GM23338 (cell line): ENCODE results near the gene ERLEC1. TPM values are rescaled to one million over a fixed set of nuclear protein-coding genes. Genes with fewer than 3 reads are reported as not detected.

Experiments
- ATAC-seq: fragments of 200-7000 bp; cut with Tn5 transposase; 3 replicates; pipeline ENCODE4 v1.9.1; 2020
- DNase-seq: peaks from one replicate; pipeline ENCODE4 v3.0.0-alpha.2; 2015; ENCODE audit warnings: low spot score
- H2AFZ ChIP-seq: fragments of 200-600 bp; sonication (generic); 2 replicates; pipeline ENCODE4 v1.8.0; 2016; ENCODE audit warnings: antibody characterized with exemption, mild to moderate bottlenecking, moderate library complexity
- H3F3A ChIP-seq: fragments of 200-600 bp; sonication (generic); replicated peaks from 2 replicates; pipeline ENCODE4 v1.8.0; 2017; ENCODE audit warnings: antibody characterized with exemption, mixed run types, low read depth
- H3K27ac ChIP-seq: fragments of 200-600 bp; sonication (generic); 2 replicates; pipeline ENCODE4 v1.6.1; 2016; ENCODE audit warnings: low read depth
- H3K27me3 ChIP-seq: fragments of 200-600 bp; sonication (generic); 2 replicates; pipeline ENCODE4 v1.8.0; 2016; ENCODE audit warnings: mild to moderate bottlenecking, mixed run types, moderate library complexity; ENCODE audit not compliant: insufficient read depth
- H3K36me3 ChIP-seq: fragments of 200-600 bp; sonication (generic); 2 replicates; pipeline ENCODE4 v1.8.0; 2016; ENCODE audit warnings: mild to moderate bottlenecking; ENCODE audit not compliant: insufficient read depth
- H3K4me1 ChIP-seq: fragments of 200-600 bp; sonication (generic); 2 replicates; pipeline ENCODE4 v1.8.0; 2016; ENCODE audit warnings: mild to moderate bottlenecking, moderate library complexity; ENCODE audit not compliant: insufficient read depth
- H3K4me2 ChIP-seq: fragments of 200-600 bp; sonication (generic); 2 replicates; pipeline ENCODE4 v1.7.1; 2017; ENCODE audit warnings: mixed run types
- H3K4me3 ChIP-seq: fragments of 200-600 bp; sonication (generic); 2 replicates; pipeline ENCODE4 v1.6.1; 2016; ENCODE audit warnings: mixed run types
- H3K79me2 ChIP-seq: fragments of 200-600 bp; sonication (generic); replicated peaks from 2 replicates; pipeline ENCODE4 v1.8.0; 2017; ENCODE audit warnings: mild to moderate bottlenecking; ENCODE audit not compliant: insufficient read depth
- H3K9me2 ChIP-seq: fragments of 200-600 bp; sonication (generic); 2 replicates; pipeline ENCODE4 v1.8.0; 2017; ENCODE audit not compliant: insufficient read depth
- H4K20me1 ChIP-seq: fragments of 200-600 bp; sonication (generic); replicated peaks from 2 replicates; pipeline ENCODE4 v1.8.0; 2017; ENCODE audit warnings: mild to moderate bottlenecking; ENCODE audit not compliant: insufficient read depth
- H3K27ac Mint-ChIP-seq: 2 replicates; pipeline ENCODE4 v1.8.0; 2020; ENCODE audit warnings: inconsistent platforms, mild to moderate bottlenecking, moderate library complexity, mixed read lengths
- H3K27me3 Mint-ChIP-seq: 3 replicates; pipeline ENCODE4 v1.8.0; 2022; ENCODE audit warnings: low read depth, mild to moderate bottlenecking, moderate library complexity, mixed read lengths, inconsistent platforms; ENCODE audit not compliant: insufficient read depth, poor library complexity
- H3K36me3 Mint-ChIP-seq: 3 replicates; pipeline ENCODE4 v1.8.0; 2021; ENCODE audit warnings: low read depth, mild to moderate bottlenecking, inconsistent platforms, moderate library complexity, mixed read lengths
- H3K4me1 Mint-ChIP-seq: 3 replicates; pipeline ENCODE4 v1.8.0; 2020; ENCODE audit warnings: mild to moderate bottlenecking, inconsistent platforms, mixed read lengths
- H3K4me3 Mint-ChIP-seq: 3 replicates; pipeline ENCODE4 v1.8.0; 2021; ENCODE audit warnings: moderate library complexity, mild to moderate bottlenecking, inconsistent platforms, mixed read lengths
- H3K9me3 Mint-ChIP-seq: 3 replicates; pipeline ENCODE4 v1.8.0; 2020; ENCODE audit warnings: moderate library complexity, mild to moderate bottlenecking, inconsistent platforms, mixed read lengths
- CTCF ChIP-seq, 2 experiments: fragments of 200-600 bp in 1 of 2; sonication (generic) in 1 of 2; conservative IDR thresholded peaks; 2 replicates each; pipeline versions ENCODE4 v1.5.1 to v1.6.1; 2016 to 2017; ENCODE audit warnings: antibody characterized with exemption in 2 of 2, low read depth in 2 of 2, mild to moderate bottlenecking in 2 of 2, moderate library complexity in 1 of 2
- ETS1 ChIP-seq: IDR thresholded peaks from 2 replicates; pipeline ENCODE4 v1.6.1; 2016; ENCODE audit warnings: antibody characterized with exemption
- EZH2 ChIP-seq: fragments of 200-600 bp; sonication (generic); IDR thresholded peaks from one replicate; pipeline ENCODE4 v1.8.0; 2017; ENCODE audit warnings: antibody characterized with exemption, mild to moderate bottlenecking, low read depth; ENCODE audit not compliant: unreplicated experiment
- EZH2phosphoT487 ChIP-seq: fragments of 200-600 bp; sonication (generic); IDR thresholded peaks from one replicate; pipeline ENCODE4 v1.8.1; 2018; ENCODE audit warnings: antibody characterized with exemption; ENCODE audit not compliant: unreplicated experiment
- JUNB ChIP-seq: IDR thresholded peaks from one replicate; pipeline ENCODE4 v1.6.1; 2016; ENCODE audit warnings: antibody characterized with exemption; ENCODE audit not compliant: unreplicated experiment
- POLR2AphosphoS5 ChIP-seq: IDR thresholded peaks from 2 replicates; pipeline ENCODE4 v1.6.1; 2016; ENCODE audit warnings: antibody characterized with exemption, low read depth
- REST ChIP-seq: IDR thresholded peaks from one replicate; pipeline ENCODE4 v1.6.1; 2018; ENCODE audit warnings: antibody characterized with exemption; ENCODE audit not compliant: unreplicated experiment
- STAT1 ChIP-seq: IDR thresholded peaks from one replicate; pipeline ENCODE4 v1.6.1; 2016; ENCODE audit warnings: antibody characterized with exemption; ENCODE audit not compliant: unreplicated experiment
- ZNF114 ChIP-seq: fragments of 250-450 bp; sonication (Bioruptor Pico); IDR thresholded peaks from 2 replicates; pipeline ENCODE4 v1.5.0; 2020; ENCODE audit warnings: mild to moderate bottlenecking, moderate library complexity
- polyA plus RNA-seq: library from polyadenylated mRNA; unstranded; fragments of >200 nt; fragmentation: Nextera tagmentation; extraction: Ambion mirVana; gene quantifications from 2 replicates; pipeline ENCODE4 v1.2.1, GENCODE V29; 2016
- total RNA-seq: library from RNA; depleted of rRNA; stranded (reverse); fragments of >200 nt; shearing (Covaris generic); gene quantifications from 2 replicates; pipeline ENCODE4 v1.2.3, GENCODE V29; 2014
- TF ChIP-seq, protein P1 (sequence below): fragments of 250-450 bp; sonication (Bioruptor Pico); IDR thresholded peaks from 2 replicates; pipeline ENCODE4 v1.5.0; 2020; ENCODE audit warnings: mild to moderate bottlenecking, moderate library complexity

ERLEC1 gene
- total and polyA plus RNA-seq, 2 experiments from 2014 or later: 35.0 to 41.2 TPM

DNA sequence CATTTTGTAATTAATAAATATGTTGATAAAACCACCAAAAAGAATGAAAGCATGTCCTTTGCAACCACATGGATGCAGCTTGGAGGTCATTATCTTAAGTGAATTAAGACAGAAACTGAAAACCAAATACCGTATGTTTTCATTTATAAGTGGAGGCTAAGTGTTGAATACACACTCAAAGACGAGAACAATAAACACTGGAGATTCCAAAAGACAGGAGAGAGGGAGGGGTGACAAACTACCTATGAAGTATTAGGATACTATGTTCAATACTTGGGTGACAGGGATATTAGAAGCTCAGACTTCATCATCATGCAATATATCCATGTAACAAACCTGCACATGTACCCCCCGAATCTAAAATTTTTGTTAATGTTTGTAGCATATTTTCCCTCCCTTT, 7.0 kb downstream of the ERLEC1 start:
- no peak overlapping the region for H3K4me2 ChIP-seq
- H3K36me3 Mint-ChIP-seq: peaks cover 12% of the 10 kb centered on the region; the same call in 2 of the 3 replicates
- H3K4me3 Mint-ChIP-seq: no peak overlapping the region

More for the DNA sequence above, 7.0 kb downstream of the ERLEC1 start:
- no peaks in the 10 kb centered on the region for H3K36me3 ChIP-seq
- DNase-seq: no peak
- H3K4me3 ChIP-seq: no peak overlapping the region
- H2AFZ ChIP-seq: no peak overlapping the region
- no peaks in the 10 kb centered on the region for H3F3A ChIP-seq
- Mint-ChIP-seq H3K27ac (no peak overlapping the region), H3K9me3 (no peaks in the 10 kb centered on the region), H3K27me3 (no peaks in the 10 kb centered on the region), H3K4me1 (no peaks in the 10 kb centered on the region)
- TF ChIP-seq JUNB: no peak
- TF ChIP-seq ETS1: no peak
- no peak for TF ChIP-seq ZNF114
- TF ChIP-seq POLR2AphosphoS5: no peak
- TF ChIP-seq, protein P1, sequence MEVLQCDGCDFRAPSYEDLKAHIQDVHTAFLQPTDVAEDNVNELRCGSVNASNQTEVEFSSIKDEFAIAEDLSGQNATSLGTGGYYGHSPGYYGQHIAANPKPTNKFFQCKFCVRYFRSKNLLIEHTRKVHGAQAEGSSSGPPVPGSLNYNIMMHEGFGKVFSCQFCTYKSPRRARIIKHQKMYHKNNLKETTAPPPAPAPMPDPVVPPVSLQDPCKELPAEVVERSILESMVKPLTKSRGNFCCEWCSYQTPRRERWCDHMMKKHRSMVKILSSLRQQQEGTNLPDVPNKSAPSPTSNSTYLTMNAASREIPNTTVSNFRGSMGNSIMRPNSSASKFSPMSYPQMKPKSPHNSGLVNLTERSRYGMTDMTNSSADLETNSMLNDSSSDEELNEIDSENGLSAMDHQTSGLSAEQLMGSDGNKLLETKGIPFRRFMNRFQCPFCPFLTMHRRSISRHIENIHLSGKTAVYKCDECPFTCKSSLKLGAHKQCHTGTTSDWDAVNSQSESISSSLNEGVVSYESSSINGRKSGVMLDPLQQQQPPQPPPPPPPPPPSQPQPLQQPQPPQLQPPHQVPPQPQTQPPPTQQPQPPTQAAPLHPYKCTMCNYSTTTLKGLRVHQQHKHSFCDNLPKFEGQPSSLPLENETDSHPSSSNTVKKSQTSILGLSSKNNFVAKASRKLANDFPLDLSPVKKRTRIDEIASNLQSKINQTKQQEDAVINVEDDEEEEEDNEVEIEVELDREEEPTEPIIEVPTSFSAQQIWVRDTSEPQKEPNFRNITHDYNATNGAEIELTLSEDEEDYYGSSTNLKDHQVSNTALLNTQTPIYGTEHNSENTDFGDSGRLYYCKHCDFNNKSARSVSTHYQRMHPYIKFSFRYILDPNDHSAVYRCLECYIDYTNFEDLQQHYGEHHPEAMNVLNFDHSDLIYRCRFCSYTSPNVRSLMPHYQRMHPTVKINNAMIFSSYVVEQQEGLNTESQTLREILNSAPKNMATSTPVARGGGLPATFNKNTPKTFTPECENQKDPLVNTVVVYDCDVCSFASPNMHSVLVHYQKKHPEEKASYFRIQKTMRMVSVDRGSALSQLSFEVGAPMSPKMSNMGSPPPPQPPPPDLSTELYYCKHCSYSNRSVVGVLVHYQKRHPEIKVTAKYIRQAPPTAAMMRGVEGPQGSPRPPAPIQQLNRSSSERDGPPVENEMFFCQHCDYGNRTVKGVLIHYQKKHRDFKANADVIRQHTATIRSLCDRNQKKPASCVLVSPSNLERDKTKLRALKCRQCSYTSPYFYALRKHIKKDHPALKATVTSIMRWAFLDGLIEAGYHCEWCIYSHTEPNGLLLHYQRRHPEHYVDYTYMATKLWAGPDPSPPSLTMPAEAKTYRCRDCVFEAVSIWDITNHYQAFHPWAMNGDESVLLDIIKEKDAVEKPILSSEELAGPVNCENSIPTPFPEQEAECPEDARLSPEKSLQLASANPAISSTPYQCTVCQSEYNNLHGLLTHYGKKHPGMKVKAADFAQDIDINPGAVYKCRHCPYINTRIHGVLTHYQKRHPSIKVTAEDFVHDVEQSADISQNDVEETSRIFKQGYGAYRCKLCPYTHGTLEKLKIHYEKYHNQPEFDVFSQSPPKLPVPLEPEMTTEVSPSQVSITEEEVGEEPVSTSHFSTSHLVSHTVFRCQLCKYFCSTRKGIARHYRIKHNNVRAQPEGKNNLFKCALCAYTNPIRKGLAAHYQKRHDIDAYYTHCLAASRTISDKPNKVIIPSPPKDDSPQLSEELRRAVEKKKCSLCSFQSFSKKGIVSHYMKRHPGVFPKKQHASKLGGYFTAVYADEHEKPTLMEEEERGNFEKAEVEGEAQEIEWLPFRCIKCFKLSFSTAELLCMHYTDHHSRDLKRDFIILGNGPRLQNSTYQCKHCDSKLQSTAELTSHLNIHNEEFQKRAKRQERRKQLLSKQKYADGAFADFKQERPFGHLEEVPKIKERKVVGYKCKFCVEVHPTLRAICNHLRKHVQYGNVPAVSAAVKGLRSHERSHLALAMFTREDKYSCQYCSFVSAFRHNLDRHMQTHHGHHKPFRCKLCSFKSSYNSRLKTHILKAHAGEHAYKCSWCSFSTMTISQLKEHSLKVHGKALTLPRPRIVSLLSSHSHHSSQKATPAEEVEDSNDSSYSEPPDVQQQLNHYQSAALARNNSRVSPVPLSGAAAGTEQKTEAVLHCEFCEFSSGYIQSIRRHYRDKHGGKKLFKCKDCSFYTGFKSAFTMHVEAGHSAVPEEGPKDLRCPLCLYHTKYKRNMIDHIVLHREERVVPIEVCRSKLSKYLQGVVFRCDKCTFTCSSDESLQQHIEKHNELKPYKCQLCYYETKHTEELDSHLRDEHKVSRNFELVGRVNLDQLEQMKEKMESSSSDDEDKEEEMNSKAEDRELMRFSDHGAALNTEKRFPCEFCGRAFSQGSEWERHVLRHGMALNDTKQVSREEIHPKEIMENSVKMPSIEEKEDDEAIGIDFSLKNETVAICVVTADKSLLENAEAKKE (CRISPR knock-in tag): no peak
- no peak for TF ChIP-seq REST
- no peak for TF ChIP-seq STAT1
- no peak for TF ChIP-seq EZH2
- TF ChIP-seq EZH2phosphoT487: no peak
- TF ChIP-seq CTCF (conservative IDR thresholded peaks at IDR 0.05; ENCODE audit: low read depth in 2 of 2): no peak
- no peaks in the 10 kb centered on the region for H3K9me2 ChIP-seq
- H3K27me3 ChIP-seq: no peaks in the 10 kb centered on the region
- ATAC-seq: no peak
- H3K4me1 ChIP-seq: no peaks in the 10 kb centered on the region
- peaks cover 45% of the 10 kb centered on the region for H3K79me2 ChIP-seq
- no peak overlapping the region for H3K27ac ChIP-seq
- 0 out of 2 replicates have a peak, but pooled peaks cover 6% of the 10 kb centered on the region for H4K20me1 ChIP-seq
